ENCODE measurements around the gene SEPTIN10.
"Not testable (repeated sequence)": the region's sequence is repeated elsewhere in the genome, so short reads cannot be mapped to it uniquely, and the experiment has no call there.

Gene SEPTIN10

DNA sequence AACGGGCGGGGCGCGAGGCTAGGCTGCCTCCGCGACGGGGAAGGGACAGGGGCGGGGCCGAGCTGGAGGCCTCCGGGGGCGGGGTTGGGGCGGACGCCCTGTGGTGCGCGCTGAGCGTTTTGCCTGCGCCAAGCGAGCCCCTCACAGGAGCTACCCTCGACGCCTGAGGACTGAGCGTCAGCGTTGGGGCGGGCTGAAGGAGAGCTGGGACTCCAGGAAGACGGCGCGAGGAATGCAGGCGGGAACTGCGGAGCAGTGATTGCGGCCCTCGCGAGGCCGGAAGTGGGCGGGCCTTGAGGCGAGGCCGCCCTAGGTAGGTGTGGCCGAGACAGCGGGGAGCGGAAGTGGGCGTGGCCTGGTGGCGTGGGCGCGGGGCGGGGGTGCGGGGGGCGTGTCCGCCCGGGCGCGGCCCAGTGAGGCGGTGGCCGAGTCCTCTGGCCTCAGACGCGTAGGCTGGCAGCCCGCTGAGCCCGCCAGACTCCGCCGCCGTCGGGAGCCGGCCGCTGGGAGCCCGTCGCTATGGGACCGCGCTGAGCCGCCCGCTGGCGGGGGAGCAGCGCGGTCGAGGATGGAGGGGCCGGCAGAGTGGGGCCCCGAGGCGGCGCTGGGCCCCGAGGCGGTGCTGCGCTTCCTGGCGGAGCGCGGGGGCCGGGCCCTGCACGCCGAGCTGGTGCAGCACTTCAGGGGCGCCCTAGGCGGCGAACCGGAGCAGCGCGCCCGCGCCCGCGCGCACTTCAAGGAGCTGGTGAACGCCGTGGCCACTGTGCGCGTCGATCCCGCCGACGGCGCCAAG lies at the start of gene SEPTIN10, which contains the start of gene SOWAHC:
Gene SEPTIN10, minus strand, starts transcription at position 45 of the 793 bp plus-strand sequence. CDS start 139 bp downstream, outside the sequence.
Gene SOWAHC, plus strand, starts transcription at position 443 of the 793 bp plus-strand sequence. Its CDS starts 126 bp downstream, at position 569.
- peak; percentile 100 for DNase-seq (ENCODE audit: low read depth)

DNA sequence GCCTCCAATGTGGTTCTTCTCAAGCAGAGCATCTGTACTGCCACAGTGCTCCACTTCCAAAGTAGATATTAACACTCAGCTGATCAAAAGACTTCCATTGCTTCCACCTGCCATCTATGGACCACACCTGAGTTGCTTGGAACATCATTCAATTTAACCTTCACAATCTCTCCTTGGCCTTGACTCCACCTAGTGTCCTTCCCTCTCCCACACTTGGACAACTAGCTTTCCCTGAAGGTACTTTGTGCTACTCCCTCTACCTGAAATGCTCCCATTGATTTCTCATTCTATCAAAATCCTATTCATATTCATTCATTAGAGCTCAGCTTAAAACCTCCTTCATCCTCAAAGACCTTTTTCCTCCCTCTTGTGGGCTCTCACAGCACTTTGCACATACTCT lies 49.1 kb upstream of the SEPTIN10 start:
- DNase-seq (ENCODE audit: low read depth), result no peak

DNA sequence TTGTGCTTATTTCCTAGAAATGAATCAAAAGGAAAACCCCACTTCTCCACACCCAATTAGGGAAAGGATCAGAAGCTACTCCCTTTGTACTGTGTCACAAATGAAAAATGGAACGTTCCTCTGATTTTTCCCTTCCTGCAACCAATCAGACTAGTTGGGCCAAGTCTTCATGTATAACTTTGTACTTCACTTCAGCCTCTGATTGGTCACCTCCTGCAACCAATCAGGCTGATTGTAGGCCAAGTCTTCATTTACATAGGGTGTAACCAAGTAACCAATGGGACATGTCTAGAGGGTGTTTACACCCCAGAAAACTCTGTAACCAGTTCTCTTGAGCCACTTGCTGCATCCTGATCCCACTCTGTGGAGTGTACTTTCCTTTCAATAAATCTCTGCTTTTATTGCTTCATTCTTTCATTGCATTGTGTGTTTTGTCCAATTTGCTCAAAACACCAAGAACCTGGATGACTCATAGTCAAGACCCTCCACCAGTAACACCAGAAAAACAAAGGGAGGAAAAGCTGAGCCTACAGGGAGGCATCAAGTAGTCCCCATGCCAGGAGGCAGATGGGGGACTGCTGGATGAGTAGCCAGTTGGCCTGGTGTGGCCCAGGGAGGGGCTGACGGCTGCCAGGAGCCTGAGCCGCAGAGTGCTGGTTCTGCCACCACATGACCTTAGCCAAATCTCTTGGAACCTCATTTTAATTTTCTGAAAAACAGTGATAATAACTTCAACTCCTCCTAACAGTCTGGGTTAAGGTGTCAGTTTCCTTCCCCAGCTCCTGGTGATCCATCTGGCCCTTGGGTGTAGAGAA lies 46.5 kb upstream of the SEPTIN10 start:
- no peak for DNase-seq (ENCODE audit: low read depth)

DNA sequence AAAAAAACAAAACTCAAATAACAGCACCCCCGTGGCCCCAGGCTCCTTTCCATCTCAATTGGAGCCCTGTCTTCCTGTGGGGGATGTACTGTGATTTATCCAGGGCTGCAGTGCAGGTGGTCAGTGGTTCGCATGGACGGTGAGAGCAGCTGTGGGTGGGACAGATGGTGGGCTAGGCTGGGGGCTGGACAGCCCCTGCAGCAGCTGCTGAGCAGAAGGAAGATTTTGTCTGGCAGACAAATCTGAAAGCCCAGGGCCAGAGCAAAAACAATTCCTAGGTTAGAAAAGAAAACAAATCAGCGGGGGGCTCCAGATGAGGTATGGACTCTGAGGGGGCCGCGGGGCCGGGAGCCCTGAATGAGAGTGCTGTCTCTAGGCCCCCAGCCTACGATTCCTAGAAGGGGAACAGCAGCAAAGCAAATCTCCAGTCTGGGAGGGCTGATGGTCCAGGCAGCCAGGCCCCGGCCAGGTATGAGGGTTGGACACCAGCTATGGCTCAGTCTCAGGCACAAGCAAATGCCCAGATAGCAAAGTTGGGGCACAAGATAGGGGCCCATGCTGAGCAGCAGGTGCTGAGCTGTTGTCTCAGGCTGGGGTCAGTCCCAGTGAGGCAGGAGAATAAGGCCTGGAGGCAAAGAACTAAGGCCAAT lies 45.8 kb upstream of the SEPTIN10 start:
- no peak for DNase-seq (ENCODE audit: low read depth)

DNA sequence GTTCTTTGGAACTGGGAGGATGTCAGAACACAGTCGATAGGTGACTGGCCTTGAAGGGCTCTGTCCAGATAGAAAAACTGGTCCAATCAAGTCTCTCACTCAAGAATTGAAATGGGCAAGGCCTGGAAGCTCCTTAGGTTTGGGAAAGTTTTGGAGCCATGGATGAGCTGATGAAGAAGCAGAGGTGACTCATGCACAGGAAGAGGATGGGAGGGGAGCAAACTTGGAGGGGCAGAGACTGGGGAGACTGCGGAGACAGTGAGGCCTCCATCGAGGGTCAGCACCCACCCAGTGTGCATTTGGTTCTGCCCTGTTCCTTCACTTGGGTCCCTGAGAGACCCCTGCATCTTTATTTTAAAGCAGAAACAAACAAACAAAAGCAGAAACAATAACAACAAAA lies 41.5 kb upstream of the SEPTIN10 start:
- no peak for DNase-seq (ENCODE audit: low read depth)

DNA sequence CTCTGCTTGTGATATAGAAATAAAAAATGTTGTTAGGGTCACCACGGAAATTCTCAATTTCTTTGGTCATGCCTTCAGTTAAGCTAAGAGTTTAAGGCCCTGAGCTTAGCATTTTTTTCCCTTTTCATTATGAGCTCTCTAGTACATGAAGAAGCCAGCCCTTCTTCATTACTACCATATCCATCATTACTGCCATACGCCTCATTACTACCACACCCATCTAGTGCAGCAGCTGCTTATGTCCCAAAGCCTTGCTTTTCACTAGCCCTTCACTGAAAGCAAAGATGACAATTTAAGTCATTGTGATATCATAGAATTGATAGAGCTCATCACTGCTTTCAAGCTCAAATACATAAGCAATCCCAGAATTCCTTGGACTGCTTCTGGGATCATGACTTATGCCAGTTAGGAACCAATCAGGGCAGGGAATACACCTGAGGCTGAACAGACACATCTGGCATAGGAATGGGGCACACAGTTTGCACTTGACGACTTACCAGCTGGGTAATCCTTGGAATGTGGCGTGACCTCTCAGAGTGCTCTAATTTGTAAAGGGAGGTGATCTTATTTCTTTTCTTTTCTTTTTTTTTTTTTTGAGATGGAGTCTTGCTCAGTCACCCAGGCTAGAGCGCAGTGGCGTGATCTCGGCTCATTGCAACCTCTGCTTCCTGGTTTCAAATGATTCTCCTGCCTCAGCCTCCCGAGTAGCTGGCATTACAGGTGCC lies 40.7 kb upstream of the SEPTIN10 start:
- DNase-seq (ENCODE audit: low read depth), result no peak

DNA sequence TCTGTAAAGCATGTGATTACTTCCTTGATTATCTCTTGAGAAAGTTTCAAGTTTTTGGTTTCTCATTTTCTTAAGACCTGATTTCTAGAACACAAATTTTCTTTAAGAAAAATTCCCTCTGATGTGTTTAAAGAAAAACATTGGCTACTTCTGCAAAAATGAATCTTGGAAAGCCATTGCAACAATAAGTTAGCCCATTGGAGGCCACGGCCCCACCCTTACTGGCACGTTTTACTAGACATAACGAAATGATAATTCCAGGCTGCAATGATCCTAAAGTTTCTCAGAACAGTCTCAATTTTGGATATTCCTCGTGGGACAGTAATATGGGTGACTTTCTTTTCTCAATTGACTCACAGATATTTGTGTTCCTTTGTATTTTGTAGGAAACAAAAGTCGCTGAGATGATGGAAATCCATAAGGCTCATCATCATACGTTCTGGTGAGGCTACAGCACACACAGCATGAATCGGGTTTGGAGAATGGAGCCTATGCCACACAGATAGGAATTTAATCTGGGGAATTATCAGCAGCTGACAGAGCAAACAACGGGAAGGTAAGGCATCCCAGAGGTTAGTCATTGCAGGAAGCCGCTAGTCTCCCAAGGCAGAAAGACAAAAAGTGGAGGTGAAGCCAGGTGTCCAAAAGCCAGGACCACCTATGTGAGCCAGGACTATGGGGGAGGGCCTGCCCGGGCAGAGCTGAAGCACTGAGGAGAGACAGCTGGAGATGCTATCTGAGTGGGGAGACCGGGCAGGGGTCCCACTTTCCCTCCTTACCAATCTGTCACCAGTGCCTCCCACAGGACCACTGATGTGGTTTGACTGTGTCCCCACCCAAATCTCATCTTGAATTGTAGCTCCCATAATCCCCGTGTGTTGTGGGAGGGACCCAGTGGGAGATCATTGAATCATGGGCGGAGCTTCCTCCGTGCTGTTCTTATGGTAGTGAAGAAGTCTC lies 36.2 kb upstream of the SEPTIN10 start:
- no peak for DNase-seq (ENCODE audit: low read depth)

DNA sequence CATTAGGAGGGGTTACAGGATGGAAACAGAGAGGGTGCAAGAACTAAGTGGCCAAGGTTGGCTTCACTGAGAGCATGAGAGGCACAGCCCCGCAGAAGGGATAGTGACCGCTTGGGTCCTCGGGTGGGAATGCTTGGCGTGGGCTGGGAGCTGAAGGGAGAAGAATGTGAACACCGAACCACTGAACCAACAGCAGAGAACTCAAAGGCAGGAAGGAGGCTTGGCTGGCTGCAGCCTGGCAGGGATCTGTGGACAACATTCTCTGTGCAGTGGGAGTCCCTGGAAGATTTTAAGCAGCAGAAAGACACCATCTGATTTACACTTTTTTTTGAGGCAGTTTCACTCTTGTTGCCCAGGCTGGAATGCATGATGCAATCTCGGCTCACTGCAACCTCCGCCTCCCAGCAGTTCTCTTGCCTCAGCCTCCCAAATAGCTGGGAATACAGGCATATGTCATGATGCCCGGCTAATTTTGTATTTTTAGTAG lies 34.3 kb upstream of the SEPTIN10 start:
- peak; percentile 23 for DNase-seq (ENCODE audit: low read depth)

DNA sequence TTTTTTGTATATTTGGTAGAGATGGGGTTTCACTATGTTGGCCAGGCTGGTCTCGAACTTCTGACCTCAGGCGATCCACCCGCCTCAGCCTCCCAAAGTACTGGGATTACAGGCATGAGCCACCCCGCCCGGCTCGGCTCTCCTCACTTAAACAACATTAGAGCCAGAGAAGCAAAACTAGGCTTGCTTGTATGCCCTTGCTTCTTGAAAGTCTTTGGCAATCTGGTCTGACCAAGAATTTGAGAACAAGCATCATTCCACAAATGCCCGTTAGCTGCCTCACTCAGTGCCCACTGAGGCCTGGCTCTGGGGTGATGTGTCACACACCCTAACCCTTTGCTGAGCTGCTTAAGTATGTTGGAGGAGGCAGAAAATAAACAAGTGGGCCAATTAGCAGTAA lies 33.9 kb upstream of the SEPTIN10 start:
- DNase-seq (ENCODE audit: low read depth), result peak; percentile 73

DNA sequence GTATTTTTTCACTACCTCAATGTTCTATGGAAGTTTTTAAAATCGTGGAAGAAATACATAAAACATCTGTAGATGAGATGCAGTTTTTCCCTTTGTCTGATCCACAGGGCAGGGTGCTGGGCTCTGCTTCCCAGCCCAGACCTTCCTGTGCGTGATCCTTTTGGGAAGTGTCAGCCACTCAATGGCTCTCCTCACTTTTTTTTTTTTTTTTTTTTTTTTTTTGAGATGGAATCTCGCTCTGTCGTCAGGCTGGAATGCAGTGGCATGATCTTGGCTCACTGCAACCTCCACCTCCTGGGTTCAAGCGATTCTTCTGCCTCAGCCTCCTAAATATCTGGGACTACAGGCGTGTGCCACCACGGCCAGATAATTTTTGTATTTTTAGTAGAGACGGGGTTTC lies 33.2 kb upstream of the SEPTIN10 start:
- DNase-seq (ENCODE audit: low read depth), result no peak

DNA sequence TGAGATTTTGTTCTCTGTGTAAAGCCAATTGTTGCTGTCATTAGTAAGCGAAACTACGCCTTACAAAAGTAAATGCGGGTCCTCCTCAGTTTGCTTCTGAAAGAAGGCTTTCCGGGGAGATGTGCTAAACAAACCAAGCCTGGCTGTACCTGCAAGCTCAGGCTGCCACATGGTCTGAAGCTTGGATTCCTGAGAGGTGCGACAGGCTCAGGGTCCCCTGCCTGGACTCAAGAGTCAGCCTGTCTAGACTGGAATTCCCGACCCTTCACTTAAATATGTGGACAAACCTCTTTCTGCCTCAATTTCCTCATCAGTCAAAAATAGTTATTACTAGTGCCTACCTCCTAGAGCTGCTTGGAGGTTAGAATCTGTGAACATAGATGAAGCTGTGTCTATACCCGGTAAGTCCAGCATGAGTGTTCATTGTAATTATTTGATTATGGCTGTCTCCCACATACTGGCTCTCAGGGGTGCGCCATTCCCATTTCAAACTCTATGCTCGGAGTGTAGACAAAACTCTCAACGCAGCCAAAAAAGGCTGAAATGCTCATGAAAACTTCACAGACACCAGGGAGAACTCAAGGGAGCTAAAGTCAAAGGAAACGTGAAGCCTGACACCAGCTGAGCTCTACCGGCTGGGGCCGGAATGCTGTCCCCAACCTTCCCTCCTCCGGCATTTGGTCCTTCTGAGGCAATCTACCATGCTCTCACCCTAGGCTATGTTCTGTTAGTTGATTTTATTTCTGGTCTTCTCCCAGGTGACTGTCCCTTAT lies 31.8 kb upstream of the SEPTIN10 start:
- no peak for DNase-seq (ENCODE audit: low read depth)

DNA sequence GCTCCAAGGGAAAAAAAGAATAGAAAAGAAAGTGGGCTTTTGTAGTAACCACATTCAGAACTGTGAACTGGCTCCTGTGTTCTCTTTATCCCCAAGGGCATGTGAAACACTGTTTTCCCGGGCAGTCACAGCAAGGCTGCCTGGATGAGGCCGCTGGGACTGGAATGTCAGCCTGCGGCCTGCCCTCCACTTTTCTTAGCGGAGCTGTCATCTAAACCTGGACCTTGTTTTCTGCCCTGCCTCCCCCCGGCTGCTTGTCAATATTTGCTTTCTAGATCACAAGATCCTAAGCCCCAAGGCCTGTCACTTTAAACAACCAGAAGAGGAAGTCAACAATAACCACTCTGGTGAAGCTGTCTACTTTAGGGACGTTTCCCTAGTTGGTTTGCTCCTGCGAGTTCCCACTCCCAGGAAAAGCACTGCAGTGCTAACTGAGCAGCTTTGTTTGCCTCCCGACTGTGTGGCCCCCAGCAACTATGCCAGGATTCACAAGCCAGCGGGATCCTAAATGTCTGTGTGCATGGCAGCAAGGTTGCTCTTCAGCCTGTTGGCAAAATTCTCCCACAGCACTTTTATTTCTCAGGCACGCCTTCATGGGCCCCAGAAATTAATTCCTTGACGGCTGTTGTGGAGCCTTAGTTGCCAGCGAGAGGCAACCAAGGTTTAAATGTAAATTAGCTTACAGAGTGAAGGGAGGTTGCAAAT lies 31.0 kb upstream of the SEPTIN10 start:
- DNase-seq (ENCODE audit: low read depth), result no peak

DNA sequence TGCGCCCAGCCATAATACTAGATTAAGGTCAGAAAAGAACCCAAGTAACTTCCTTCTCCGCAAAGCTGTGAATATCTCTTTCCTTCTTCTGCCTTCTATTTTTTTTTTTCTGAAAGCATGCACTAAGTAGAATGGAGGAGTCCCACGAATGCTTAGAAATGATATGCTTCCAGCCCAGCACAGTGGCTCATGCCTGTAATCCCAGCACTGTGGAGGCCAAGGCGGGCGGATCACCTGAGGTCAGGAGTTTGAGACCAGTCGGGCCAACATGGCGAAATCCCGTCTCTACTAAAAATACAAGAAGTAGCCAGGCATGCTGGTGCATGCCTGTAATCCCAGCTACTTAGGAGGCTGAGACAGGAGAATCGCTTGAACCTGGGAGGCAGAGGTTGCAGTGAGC lies 26.2 kb upstream of the SEPTIN10 start:
- DNase-seq (ENCODE audit: low read depth), result not testable (repeated sequence)

DNA sequence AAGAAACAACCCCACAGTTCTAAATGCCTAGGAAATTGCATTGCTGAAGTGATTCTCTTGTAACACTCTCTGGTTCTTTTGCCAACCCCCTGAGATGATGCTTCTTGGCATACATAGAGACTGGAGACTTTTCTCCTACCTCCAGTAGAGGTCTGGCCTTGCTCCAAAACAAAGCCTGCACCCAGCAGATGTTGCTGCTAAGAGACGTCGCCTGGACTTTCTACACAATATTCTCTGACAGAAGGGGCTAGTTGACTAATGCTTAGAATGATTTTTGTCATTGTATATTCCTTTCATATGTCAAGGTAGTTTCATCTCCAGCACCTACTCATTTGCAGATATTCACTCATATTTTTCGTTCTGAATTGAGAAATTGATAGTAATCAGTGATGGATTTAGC lies 25.0 kb upstream of the SEPTIN10 start:
- DNase-seq (ENCODE audit: low read depth), result no peak

DNA sequence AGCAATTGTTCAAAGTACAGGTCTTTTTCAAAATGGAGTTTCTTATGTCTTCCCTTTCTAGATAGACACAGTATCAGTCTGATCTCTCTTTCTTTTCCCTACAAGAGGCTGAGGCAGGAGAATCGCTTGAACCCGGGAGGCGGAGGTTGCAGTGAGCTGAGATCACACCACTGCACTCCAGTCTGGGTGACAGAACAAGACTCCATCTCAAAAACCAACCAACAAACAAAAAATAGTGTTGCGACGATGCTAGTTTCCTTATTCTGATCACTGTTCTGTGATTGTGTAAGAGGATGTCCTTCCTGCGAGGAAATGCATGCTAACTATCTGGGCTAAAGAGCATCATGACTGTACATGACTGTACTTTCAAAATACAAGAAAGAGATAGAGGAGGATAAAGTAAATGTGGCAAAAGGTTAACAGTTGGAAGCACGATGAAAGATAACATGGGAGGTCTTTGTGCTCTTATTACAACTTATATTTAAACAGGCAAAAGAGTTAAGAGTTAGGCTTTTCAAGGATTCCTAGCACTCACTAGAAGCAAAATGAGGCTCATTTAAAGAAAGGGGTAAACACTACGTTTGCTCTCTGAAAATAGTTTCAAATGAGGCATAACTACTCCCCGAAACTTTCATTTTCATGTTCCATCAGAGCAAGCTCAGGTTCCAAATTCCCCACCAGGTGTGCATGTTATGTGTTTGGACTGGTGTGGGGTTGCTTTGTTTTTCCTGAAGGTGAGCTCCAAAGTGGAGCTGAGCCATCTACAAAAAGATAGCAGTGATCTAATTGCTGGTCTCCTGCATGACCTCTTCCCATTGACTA lies 24.2 kb upstream of the SEPTIN10 start:
- DNase-seq (ENCODE audit: low read depth), result no peak

DNA sequence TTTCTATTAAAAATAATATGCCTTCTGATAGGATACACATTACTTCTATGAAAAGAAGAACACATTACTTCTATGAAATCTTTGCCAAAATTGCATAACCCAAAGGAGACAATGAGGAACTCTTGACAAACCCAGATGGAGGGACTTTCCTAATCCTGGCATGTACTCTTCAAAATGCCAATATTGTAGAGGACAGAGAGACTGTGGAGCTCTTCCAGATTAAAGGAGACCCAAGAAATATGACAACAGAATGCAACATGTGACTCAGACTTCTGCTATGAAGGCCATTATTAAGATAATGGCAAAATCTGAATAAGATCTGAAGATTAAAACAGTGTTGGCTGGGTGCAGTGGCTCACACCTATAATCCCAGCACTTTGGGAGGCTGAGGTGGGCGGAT lies 22.6 kb upstream of the SEPTIN10 start:
- DNase-seq (ENCODE audit: low read depth), result no peak

DNA sequence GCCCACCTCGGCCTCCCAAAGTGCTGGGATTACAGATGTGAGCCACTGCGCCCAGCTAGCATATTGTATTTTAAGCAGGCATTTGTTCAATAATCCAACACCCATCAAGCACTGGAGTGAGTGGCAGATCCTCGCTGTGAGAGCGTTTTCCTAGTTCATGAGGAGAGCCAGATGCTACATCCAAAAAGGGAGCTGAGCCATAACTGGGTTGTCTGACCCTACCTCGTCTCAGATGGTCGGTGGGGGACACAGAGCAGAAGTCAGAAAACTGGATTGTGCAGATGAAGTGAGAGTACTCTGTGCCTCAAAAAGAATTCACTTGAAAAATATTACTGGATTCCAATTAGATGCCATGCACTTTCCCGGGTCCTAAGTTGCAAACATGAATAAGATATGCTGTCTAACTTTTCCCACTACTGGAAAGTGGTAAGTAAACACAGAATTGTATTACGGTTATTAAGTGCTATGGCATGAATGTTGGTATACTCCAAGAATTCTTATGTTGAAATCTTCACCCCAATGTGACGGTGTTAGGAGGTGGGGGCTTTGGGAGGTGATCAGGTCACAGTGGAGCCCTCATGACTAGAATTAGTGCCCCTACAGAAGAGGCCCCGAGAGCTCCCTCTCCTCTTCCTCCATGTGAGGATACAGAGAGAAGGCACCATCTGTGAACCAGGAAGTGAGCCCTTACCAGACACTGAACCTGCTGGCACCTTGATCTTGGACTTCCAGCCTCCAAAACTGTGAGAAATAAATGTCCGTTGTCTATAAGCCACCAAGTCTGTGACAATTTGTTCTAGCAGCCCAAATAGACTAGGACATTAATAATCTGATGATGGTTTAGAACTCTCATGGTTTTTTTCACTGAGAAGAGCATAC lies 21.9 kb upstream of the SEPTIN10 start:
- DNase-seq (ENCODE audit: low read depth), result no peak

Measured in HS-27A (cell line).